IgD-negative memory B cell (primary cell): ENCODE results near the gene PNRC2. TPM values are rescaled to one million over a fixed set of nuclear protein-coding genes. Genes with fewer than 3 reads are reported as not detected.

ENCODE experiments used
- H3K27ac Mint-ChIP-seq, 3 donors: one replicate each; pipeline ENCODE4 v1.8.0; 2020 to 2022; ENCODE audit warnings: mild to moderate bottlenecking in 3 of 3, mixed read lengths in 3 of 3, moderate library complexity in 1 of 3
- H3K27me3 Mint-ChIP-seq: one replicate; pipeline ENCODE4 v1.8.0; 2021; ENCODE audit warnings: mixed read lengths
- H3K36me3 Mint-ChIP-seq: one replicate; pipeline ENCODE4 v1.8.0; 2020; ENCODE audit warnings: mild to moderate bottlenecking, mixed read lengths
- H3K4me1 Mint-ChIP-seq, 3 donors: one replicate each; pipeline ENCODE4 v1.8.0; 2020 to 2022; ENCODE audit warnings: mixed read lengths in 3 of 3, mild to moderate bottlenecking in 1 of 3
- H3K4me3 Mint-ChIP-seq, 4 donors: one replicate each; pipeline ENCODE4 v1.8.0; 2020 to 2022; ENCODE audit warnings: mild to moderate bottlenecking in 4 of 4, mixed read lengths in 4 of 4, moderate library complexity in 3 of 4
- H3K9me3 Mint-ChIP-seq, 3 donors: one replicate each; pipeline ENCODE4 v1.8.0; 2020 to 2021; ENCODE audit warnings: mixed read lengths in 3 of 3, mild to moderate bottlenecking in 1 of 3
- polyA plus RNA-seq: library from polyadenylated mRNA; unstranded; fragments of 300-500 nt; fragmentation: Illumina TruSeq; gene quantifications from one replicate; pipeline ENCODE4 v1.2.3, GENCODE V29; 2021

Gene PNRC2
- 143 TPM for polyA plus RNA-seq

GRCh38 chr1:23959461-23960290 lies at the start of gene PNRC2:
Gene PNRC2, plus strand, starts transcription at chr1:23959828. Its CDS starts 1,630 bp downstream, at chr1:23961458.
- Mint-ChIP-seq H3K36me3 (peaks cover 2% of the 10 kb centered on the region), H3K9me3 (no peaks in the 10 kb centered on the region), H3K4me3 (peak within 1 kb of the TSS; percentile 99 to 100 (median 100)), H3K27me3 (no peaks in the 10 kb centered on the region), H3K4me1 (peaks cover 49 to 60% (median 54%) of the 10 kb centered on the region in 3 donors), H3K27ac (peak within 1 kb of the TSS; percentile 86 to 100 (median 92))

GRCh38 chr1:23910144-23910543 lies 49.5 kb upstream of the PNRC2 start:
- peaks cover 43 to 57% (median 48%) of the 10 kb centered on the region in 3 donors for H3K4me1 Mint-ChIP-seq
- H3K4me3 Mint-ChIP-seq = peak overlapping the region; percentile 95 to 98 (median 97)
- peak overlapping the region; percentile 89 to 98 (median 94) for H3K27ac Mint-ChIP-seq

GRCh38 chr1:23910553-23911246 lies 48.9 kb upstream of the PNRC2 start:
- Mint-ChIP-seq H3K27me3 (no peaks in the 10 kb centered on the region), H3K36me3 (peaks cover 13% of the 10 kb centered on the region), H3K4me1 (peaks cover 41 to 56% (median 46%) of the 10 kb centered on the region in 3 donors), H3K9me3 (no peaks in the 10 kb centered on the region), H3K27ac (peak overlapping the region; percentile 89 to 98 (median 94)), H3K4me3 (peak overlapping the region; percentile 95 to 98 (median 98))

More at GRCh38 chr1:23910144-23910543, 49.5 kb upstream of the PNRC2 start:
- Mint-ChIP-seq H3K36me3 (peaks cover 13% of the 10 kb centered on the region), H3K9me3 (no peaks in the 10 kb centered on the region), H3K27me3 (no peaks in the 10 kb centered on the region)

- H3K4me3 Mint-ChIP-seq = peak overlapping the region; percentile 95 to 98 (median 98)
- peaks cover 10% of the 10 kb centered on the region for H3K36me3 Mint-ChIP-seq
- no peaks in the 10 kb centered on the region for H3K9me3 Mint-ChIP-seq
- H3K4me1 Mint-ChIP-seq = peaks cover 46 to 58% (median 46%) of the 10 kb centered on the region in 3 donors
- H3K27me3 Mint-ChIP-seq = no peaks in the 10 kb centered on the region
- peak overlapping the region; percentile 89 to 98 (median 94) for H3K27ac Mint-ChIP-seq
These were observed 47.7 kb upstream of the PNRC2 start for GRCh38 chr1:23911921-23912320.

GRCh38 chr1:23913212-23913880 lies 46.3 kb upstream of the PNRC2 start, which contains the start of gene CNR2:
Gene CNR2, minus strand, starts transcription at chr1:23913362. Its CDS starts 37,745 bp downstream, at chr1:23875617.
- peaks cover 44 to 58% (median 46%) of the 10 kb centered on the region in 3 donors for H3K4me1 Mint-ChIP-seq
- no peaks in the 10 kb centered on the region for H3K9me3 Mint-ChIP-seq
- H3K4me3 Mint-ChIP-seq = peak within 1 kb of the TSS; percentile 95 to 98 (median 98)
- H3K36me3 Mint-ChIP-seq = peaks cover 7% of the 10 kb centered on the region
- H3K27me3 Mint-ChIP-seq = no peaks in the 10 kb centered on the region
- H3K27ac Mint-ChIP-seq = peak within 1 kb of the TSS; percentile 89 to 98 (median 94)

GRCh38 chr1:23914921-23915320 lies 44.7 kb upstream of the PNRC2 start:
- Mint-ChIP-seq H3K36me3 (peaks cover 7% of the 10 kb centered on the region), H3K4me1 (peaks cover 34 to 46% (median 38%) of the 10 kb centered on the region in 3 donors), H3K27ac (peak overlapping the region; percentile 14 to 78 (median 28)), H3K27me3 (no peaks in the 10 kb centered on the region), H3K4me3 (peak overlapping the region in 3 of 4 donors; percentile 71 to 85 (median 80)), H3K9me3 (no peaks in the 10 kb centered on the region)

- peak overlapping the region in 2 of 4 donors; percentile 63 to 80 for H3K4me3 Mint-ChIP-seq
- peak overlapping the region in 2 of 3 donors; percentile 14 to 67 for H3K27ac Mint-ChIP-seq
- peaks cover 7% of the 10 kb centered on the region for H3K36me3 Mint-ChIP-seq
These were observed 44.2 kb upstream of the PNRC2 start for GRCh38 chr1:23915466-23915865.

GRCh38 chr1:23916209-23917131 lies 43.2 kb upstream of the PNRC2 start:
- Mint-ChIP-seq H3K27me3 (no peaks in the 10 kb centered on the region), H3K27ac (peak overlapping the region; percentile 14 to 94 (median 67)), H3K4me3 (peak overlapping the region; percentile 22 to 85 (median 69)), H3K4me1 (peaks cover 28 to 38% (median 33%) of the 10 kb centered on the region in 3 donors), H3K9me3 (no peaks in the 10 kb centered on the region), H3K36me3 (peaks cover under 1% of the 10 kb centered on the region)

More at GRCh38 chr1:23915466-23915865, 44.2 kb upstream of the PNRC2 start:
- Mint-ChIP-seq H3K9me3 (no peaks in the 10 kb centered on the region), H3K27me3 (no peaks in the 10 kb centered on the region), H3K4me1 (peaks cover 31 to 41% (median 39%) of the 10 kb centered on the region in 3 donors)

- Mint-ChIP-seq H3K36me3 (no peaks in the 10 kb centered on the region), H3K4me1 (peaks cover 2 to 12% (median 4%) of the 10 kb centered on the region in 3 donors), H3K4me3 (no peak overlapping the region), H3K27me3 (no peaks in the 10 kb centered on the region), H3K27ac (no peak overlapping the region), H3K9me3 (no peaks in the 10 kb centered on the region)
These were observed 37.2 kb upstream of the PNRC2 start for GRCh38 chr1:23922321-23922943.

- Mint-ChIP-seq H3K36me3 (no peaks in the 10 kb centered on the region), H3K4me1 (peaks cover 2 to 12% (median 4%) of the 10 kb centered on the region in 3 donors), H3K27ac (no peak overlapping the region), H3K27me3 (no peaks in the 10 kb centered on the region), H3K9me3 (no peaks in the 10 kb centered on the region), H3K4me3 (no peak overlapping the region)
These were observed 35.8 kb upstream of the PNRC2 start for GRCh38 chr1:23923592-23924499.

- Mint-ChIP-seq H3K4me3 (no peak overlapping the region), H3K36me3 (no peaks in the 10 kb centered on the region)
These were observed 35.0 kb upstream of the PNRC2 start for GRCh38 chr1:23924601-23925000.

GRCh38 chr1:23925279-23925678 lies 34.3 kb upstream of the PNRC2 start:
- Mint-ChIP-seq H3K9me3 (no peaks in the 10 kb centered on the region), H3K27me3 (no peaks in the 10 kb centered on the region), H3K27ac (no peak overlapping the region), H3K4me3 (no peak overlapping the region), H3K4me1 (peaks cover 2 to 6% (median 2%) of the 10 kb centered on the region in 3 donors), H3K36me3 (no peaks in the 10 kb centered on the region)

More at GRCh38 chr1:23924601-23925000, 35.0 kb upstream of the PNRC2 start:
- Mint-ChIP-seq H3K27me3 (no peaks in the 10 kb centered on the region), H3K4me1 (peaks cover 2 to 12% (median 4%) of the 10 kb centered on the region in 3 donors), H3K9me3 (no peaks in the 10 kb centered on the region), H3K27ac (peak overlapping the region in 1 of 3 donors; percentile 83)
